Left ventricle myocardium inferior (tissue), 1 donor: ENCODE results near the gene MYO10. TPM values are rescaled to one million over a fixed set of nuclear protein-coding genes. Genes with fewer than 3 reads are reported as not detected.

Source experiments
- DNase-seq: peaks from one replicate; pipeline ENCODE4 v3.0.0-alpha.2; 2020
- H3K27ac ChIP-seq: fragments of 200-600 bp; replicated peaks from 2 replicates; pipeline ENCODE4 v1.8.0; 2021
- H3K27me3 ChIP-seq: fragments of 200-600 bp; 2 replicates; pipeline ENCODE4 v1.8.0; 2021; ENCODE audit warnings: low read depth
- H3K36me3 ChIP-seq: fragments of 200-600 bp; 2 replicates; pipeline ENCODE4 v1.8.0; 2021
- H3K4me1 ChIP-seq: fragments of 200-600 bp; 2 replicates; pipeline ENCODE4 v1.8.0; 2021
- H3K4me3 ChIP-seq: fragments of 200-600 bp; 2 replicates; pipeline ENCODE4 v1.8.0; 2021; ENCODE audit warnings: mild to moderate bottlenecking, moderate library complexity
- H3K9me3 ChIP-seq: fragments of 200-600 bp; replicated peaks from 2 replicates; pipeline ENCODE4 v1.8.0; 2021
- CTCF ChIP-seq: fragments of 200-600 bp; IDR thresholded peaks from 2 replicates; pipeline ENCODE4 v1.8.0; 2021; ENCODE audit warnings: antibody characterized with exemption, mild to moderate bottlenecking, borderline replicate concordance
- intact Hi-C: fragments of 100-400 bp; cut with micrococcal nuclease; formaldehyde crosslinking; loops from one replicate; pipeline ENCODE4 v1.11.0; 2022
- total RNA-seq: library from RNA; stranded (reverse); fragmentation: NEBNext Ultra II Directional; extraction: Animal tissue kit (Norgen Biotek cat#: 25700); gene quantifications from one replicate; pipeline ENCODE4 v1.2.1, GENCODE V29; 2021
- donor health status: DM: no; HTN: yes; CAD: no; lungs with severe emphysema.

The MYO10 gene
- total RNA-seq, 1 donor from 2014 or later: 5.0 TPM

- Histone ChIP-seq H3K27ac (no peak overlapping the region), H3K4me3 (no peak overlapping the region), H3K9me3 (no peaks in the 10 kb centered on the region), H3K27me3 (peaks cover 15% of the 10 kb centered on the region), H3K36me3 (no peaks in the 10 kb centered on the region), H3K4me1 (peaks cover 33% of the 10 kb centered on the region)
- intact Hi-C loops: no loop called here
- no peak for DNase-seq
- TF ChIP-seq CTCF: no peak
Measured at GRCh38 chr5:16889972-16890519, 46.0 kb downstream of the MYO10 start.

- intact Hi-C loops: no loop called here
- no peak for DNase-seq
- Histone ChIP-seq H3K4me3 (no peak overlapping the region), H3K36me3 (no peaks in the 10 kb centered on the region), H3K27me3 (peaks cover 15% of the 10 kb centered on the region), H3K27ac (no peak overlapping the region), H3K9me3 (no peaks in the 10 kb centered on the region), H3K4me1 (peaks cover 26% of the 10 kb centered on the region)
- no peak for TF ChIP-seq CTCF
Measured at GRCh38 chr5:16889203-16889971, 46.7 kb downstream of the MYO10 start.

GRCh38 chr5:16888694-16889124 is 47.4 kb downstream of the MYO10 start:
- TF ChIP-seq CTCF: no peak
- DNase-seq: no peak
- intact Hi-C loops: no loop called here
- H3K4me1 ChIP-seq: peaks cover 24% of the 10 kb centered on the region
- no peaks in the 10 kb centered on the region for H3K36me3 ChIP-seq
- H3K4me3 ChIP-seq: no peak overlapping the region
- peaks cover 15% of the 10 kb centered on the region for H3K27me3 ChIP-seq
- no peak overlapping the region for H3K27ac ChIP-seq
- no peaks in the 10 kb centered on the region for H3K9me3 ChIP-seq

GRCh38 chr5:16886793-16887345 is 49.2 kb downstream of the MYO10 start:
- no peaks in the 10 kb centered on the region for H3K9me3 ChIP-seq
- no peak for DNase-seq
- H3K27me3 ChIP-seq: peaks cover 15% of the 10 kb centered on the region
- no peaks in the 10 kb centered on the region for H3K36me3 ChIP-seq
- peak overlapping the region; percentile 45 for H3K27ac ChIP-seq
- TF ChIP-seq CTCF: no peak
- intact Hi-C loops: no loop called here
- peaks cover 24% of the 10 kb centered on the region for H3K4me1 ChIP-seq
- no peak overlapping the region for H3K4me3 ChIP-seq

- H3K27me3 ChIP-seq: peaks cover 15% of the 10 kb centered on the region
- H3K27ac ChIP-seq: peak overlapping the region; percentile 45
- peaks cover 24% of the 10 kb centered on the region for H3K4me1 ChIP-seq
- no peak for DNase-seq
- no peak for TF ChIP-seq CTCF
- H3K36me3 ChIP-seq: no peaks in the 10 kb centered on the region
- no peaks in the 10 kb centered on the region for H3K9me3 ChIP-seq
- intact Hi-C loops: no loop called here
- H3K4me3 ChIP-seq: no peak overlapping the region
Measured at GRCh38 chr5:16886366-16886736, 49.7 kb downstream of the MYO10 start.
